DMS53 treated with DMSO at 0.1 percent for 48 hours (cell line): ENCODE data around the gene DTX3.
"Not testable (repeated sequence)": the region's sequence is repeated elsewhere in the genome, so short reads cannot be mapped to it uniquely, and the experiment has no call there.

ENCODE experiments used
- DNase-seq: peaks from one replicate; lab custom pipeline; 2025; ENCODE audit not compliant: unreplicated experiment; lab: John Stamatoyannopoulos, UW

Gene DTX3

GRCh38 chr12:57604454-57604991 lies at the start of gene DTX3:
Gene DTX3, plus strand, starts transcription at chr12:57604824. Its CDS starts 1,694 bp downstream, at chr12:57606518.
- no peak for DNase-seq

DNA sequence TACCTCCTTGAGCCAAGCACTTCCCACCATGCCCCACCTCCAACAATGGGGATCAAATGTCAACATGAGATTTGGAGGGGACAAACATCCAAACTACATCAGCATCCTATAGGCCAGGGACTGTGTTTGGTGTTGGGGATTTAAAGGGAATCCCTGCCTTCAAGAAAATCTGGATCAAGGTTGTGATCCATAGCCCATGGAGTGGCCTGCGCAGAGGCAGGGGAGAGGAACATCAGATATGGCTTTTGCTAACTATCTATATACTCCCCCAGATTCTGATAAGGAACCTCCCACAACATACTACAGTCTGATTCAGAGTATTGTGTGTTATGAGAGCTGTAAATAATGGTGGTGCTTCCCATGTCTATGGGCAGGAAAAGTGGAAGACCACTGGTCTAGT lies 49.7 kb upstream of the DTX3 start:
- no peak for DNase-seq

- DNase-seq: no peak
These were observed 45.8 kb upstream of the DTX3 start for GRCh38 chr12:57558864-57559263.

DNA sequence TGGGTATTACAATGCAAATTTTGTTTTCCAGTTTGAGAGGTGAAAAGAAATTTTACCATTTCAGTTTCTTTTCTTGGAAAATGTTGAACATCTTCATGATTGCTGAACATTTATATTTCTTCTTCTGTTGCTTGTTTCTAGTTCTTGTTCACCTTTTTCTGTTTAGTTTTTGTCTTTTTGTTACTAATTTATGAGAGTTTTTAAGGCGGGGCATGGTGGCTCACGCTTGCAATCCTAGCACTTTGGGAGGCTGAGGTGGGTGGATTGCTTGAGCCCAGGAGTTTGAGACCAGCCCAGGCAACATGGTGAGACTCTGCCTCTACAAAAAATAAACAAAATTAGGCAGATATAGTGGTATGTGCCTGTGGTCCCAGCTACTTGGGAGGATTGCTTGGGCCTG lies 44.1 kb upstream of the DTX3 start:
- no peak for DNase-seq

- not testable (repeated sequence) for DNase-seq
These were observed 43.5 kb upstream of the DTX3 start for GRCh38 chr12:57561117-57561516.

- no peak for DNase-seq
These were observed 41.3 kb upstream of the DTX3 start for GRCh38 chr12:57563358-57563757.

DNA sequence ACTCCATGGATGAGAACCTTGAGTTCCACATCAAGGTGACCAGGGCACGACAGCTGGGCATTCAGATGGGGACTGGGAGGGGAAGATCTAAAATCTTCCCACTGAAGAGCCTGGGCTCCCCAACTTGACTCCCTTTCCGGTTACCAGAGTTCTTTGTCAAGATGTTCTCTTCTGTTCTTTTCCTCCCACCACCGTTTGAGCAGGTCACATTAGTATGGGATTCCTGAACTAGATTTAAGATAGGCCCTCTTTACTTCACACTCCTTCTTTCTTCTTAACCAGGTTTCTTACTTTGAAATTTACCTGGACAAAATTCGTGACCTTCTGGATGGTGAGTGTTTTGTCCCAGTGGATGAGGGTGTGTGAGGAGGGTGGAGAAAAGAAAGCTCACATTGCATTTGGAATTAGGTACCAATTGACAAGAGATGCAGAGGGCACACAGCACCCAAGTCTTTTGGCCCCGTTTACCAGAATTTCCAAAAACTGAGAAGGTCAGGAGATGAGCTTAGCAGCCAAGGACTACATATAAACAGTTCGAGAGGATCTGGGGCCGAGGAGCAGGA lies 40.4 kb upstream of the DTX3 start:
- DNase-seq: no peak

DNA sequence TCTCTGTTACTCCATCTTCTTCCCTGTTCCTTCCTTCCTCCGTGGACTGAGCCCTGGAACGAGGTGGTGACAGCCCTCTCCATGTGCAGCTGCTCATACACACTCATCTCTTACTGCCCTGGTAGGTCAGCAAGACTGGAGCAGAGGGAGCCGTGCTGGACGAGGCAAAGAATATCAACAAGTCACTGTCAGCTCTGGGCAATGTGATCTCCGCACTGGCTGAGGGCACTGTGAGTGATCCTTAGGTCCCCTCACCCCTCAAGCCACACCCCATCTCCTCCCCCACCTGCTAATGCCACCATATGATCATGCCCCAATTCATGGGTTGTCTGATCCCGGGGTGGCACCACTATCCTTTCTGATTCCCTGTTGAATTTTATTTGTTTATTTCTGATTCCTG lies 35.8 kb upstream of the DTX3 start:
- DNase-seq: no peak

- DNase-seq: no peak
These were observed 34.8 kb upstream of the DTX3 start for GRCh38 chr12:57569858-57570257.

DNA sequence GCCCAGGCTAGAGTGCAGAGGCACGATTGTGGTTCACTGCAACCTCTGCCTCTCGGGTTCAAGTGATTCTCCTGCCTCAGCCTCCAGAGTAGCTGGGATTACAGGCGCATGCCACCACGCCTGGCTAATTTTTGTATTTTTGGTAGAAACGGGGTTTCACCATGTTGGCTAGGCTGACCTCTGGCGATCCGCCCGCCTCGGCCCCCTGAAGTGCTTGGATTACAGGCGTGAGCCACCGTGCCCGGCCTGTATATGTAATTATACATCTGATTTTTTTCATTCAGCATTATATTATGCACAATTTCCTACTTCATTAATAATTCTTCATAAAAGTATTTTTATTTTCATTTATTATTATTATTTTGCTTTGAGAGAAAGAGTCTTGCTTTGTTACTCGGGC lies 34.2 kb upstream of the DTX3 start:
- DNase-seq: not testable (repeated sequence)

GRCh38 chr12:57571926-57572762 lies 32.5 kb upstream of the DTX3 start:
- DNase-seq: no peak

- DNase-seq: no peak
These were observed 29.8 kb upstream of the DTX3 start for GRCh38 chr12:57574795-57575194.

GRCh38 chr12:57575771-57576612 lies 28.6 kb upstream of the DTX3 start:
- no peak for DNase-seq

- DNase-seq: no peak
These were observed 27.9 kb upstream of the DTX3 start for GRCh38 chr12:57576613-57577160.

GRCh38 chr12:57577981-57578758 lies 26.5 kb upstream of the DTX3 start:
- DNase-seq: no peak

GRCh38 chr12:57579011-57579410 lies 25.6 kb upstream of the DTX3 start:
- no peak for DNase-seq

DNA sequence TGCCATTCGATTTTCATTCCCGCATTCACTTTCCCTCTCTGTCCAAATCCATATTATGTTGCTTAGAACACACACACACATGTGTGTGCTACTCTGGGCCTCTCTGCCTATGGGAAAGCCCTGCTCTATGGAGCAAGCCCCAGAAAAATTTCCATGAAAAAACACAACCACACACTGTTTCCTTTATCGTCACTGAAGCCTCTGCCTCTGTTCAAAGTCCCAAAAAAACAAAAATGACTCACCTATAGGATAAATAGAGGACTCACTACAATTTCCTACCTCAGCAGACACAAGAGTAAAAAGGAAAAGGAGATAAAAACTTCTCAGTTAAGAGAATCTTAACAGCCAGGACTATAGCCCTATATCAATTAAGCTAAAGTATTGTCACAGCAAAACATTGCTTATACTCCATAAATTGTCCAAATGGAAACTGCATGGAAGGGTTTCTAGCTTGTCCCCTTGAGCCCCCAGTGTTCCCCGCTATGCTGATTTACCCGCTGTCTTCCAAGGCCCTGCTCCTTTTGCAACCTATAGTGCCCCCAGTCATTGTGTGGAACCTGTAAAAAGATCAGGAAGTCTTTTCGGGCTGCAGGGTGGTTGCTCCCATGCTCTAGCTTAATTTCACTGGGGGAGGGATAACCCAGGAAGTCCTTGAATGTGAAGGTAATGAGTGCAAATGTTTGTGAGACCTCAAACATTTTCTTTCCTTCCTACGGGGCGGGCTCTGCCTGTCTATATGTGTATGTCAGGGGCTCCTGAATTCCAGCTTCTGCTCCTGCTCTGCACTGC lies 24.8 kb upstream of the DTX3 start:
- DNase-seq: no peak

- DNase-seq: no peak
These were observed 24.2 kb upstream of the DTX3 start for GRCh38 chr12:57580466-57580795.

DNA sequence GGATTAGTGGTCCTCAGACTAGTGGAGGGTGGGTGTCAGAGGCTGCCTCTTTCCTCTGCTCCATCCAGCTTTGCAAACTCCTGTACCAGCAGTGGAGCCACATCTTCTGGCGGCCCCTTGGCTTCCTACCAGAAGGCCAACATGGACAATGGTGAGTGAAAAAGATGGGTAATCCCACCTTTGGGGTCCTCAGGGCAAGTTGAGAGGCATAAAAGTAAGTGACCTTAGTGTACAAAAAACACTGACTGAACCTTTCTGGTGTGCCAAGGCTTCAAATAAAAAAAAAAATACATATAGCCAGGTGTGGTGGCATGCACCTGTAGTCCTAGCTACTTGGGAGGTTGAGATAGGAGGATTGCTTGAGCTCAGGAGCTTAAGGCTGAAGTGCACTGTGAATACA lies 22.8 kb upstream of the DTX3 start:
- no peak for DNase-seq

- DNase-seq: no peak
These were observed 22.2 kb upstream of the DTX3 start for GRCh38 chr12:57582440-57582839.
